NCI-H345 treated with DMSO at 0.1 percent for 48 hours (cell line): ENCODE data around the gene MYH11.
"Not testable (repeated sequence)": the region's sequence is repeated elsewhere in the genome, so short reads cannot be mapped to it uniquely, and the experiment has no call there.

Source experiments
- DNase-seq: peaks from one replicate; lab custom pipeline; 2025; ENCODE audit not compliant: unreplicated experiment; lab: John Stamatoyannopoulos, UW

Gene MYH11

DNA sequence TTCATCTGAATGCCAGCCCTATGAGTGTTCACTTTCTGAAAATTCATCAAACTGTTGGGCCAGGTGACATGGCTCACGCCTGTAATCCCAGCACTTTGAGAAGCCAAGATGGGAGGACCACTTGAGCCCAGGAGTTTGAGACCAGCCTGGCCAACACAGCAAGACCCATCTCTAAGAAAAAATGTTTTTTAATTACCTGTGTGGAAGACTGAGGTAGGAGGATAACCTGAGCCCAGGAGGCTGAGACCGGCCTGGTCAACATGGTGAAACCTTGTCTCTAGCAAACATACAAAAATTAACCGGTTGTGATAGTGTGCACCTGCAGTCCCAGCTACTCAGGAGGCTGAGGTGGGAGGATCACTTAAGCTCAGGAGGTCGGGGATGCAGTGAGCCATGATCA, 10.3 kb downstream of the MYH11 start:
- no peak for DNase-seq

GRCh38 chr16:15843635-15844279, 13.1 kb downstream of the MYH11 start:
- no peak for DNase-seq

GRCh38 chr16:15839204-15839603, 17.6 kb downstream of the MYH11 start:
- not testable (repeated sequence) for DNase-seq

- no peak for DNase-seq
Observed at GRCh38 chr16:15837761-15838160, 19.1 kb downstream of the MYH11 start.

- DNase-seq: no peak
Observed at GRCh38 chr16:15836965-15837611, 19.7 kb downstream of the MYH11 start.

GRCh38 chr16:15836074-15836473, 20.8 kb downstream of the MYH11 start:
- no peak for DNase-seq

- DNase-seq: no peak
Observed at GRCh38 chr16:15835136-15835878, 21.5 kb downstream of the MYH11 start.

DNA sequence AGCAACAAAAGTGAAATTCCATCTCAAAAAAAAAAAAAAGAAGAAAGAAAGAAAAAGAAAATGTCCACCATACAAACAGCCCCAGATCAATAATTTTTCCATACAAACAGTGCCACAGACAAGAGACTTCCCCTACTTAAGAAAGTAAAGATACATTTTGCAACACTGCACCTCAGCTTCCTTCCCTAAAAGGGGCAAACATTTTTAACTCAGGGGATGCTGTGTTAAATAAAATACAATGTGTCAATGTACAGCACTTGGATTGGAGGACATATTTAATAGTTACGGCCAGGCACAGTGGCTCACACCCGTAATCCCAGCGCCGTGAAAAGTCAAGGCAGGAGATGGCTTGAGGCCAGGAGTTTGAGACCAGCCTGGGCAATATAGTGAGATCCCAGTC, 22.3 kb downstream of the MYH11 start:
- DNase-seq: no peak

DNA sequence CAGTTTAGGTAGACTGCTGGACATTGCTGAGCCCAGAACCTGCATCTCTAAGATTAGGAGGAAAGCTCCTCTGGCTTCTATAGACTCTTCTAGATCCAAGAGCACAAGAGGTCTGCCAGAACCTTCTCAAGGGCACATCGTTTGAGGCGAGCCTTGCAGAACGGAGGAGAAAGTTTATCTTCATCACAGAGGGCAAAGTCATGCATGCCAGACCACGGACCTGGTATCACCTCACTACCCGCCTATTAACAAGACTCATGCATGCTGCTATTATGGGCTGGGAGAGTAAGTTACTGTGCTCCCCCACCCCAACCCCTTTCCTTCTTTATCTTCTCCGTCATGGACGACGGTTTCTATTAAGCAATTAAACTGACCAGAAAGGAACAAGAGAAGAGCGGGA, 23.3 kb downstream of the MYH11 start:
- DNase-seq: no peak

GRCh38 chr16:15832241-15832640, 24.6 kb downstream of the MYH11 start:
- no peak for DNase-seq

GRCh38 chr16:15830832-15831451, 25.9 kb downstream of the MYH11 start:
- DNase-seq: no peak

GRCh38 chr16:15829460-15829859, 27.4 kb downstream of the MYH11 start:
- DNase-seq: no peak

DNA sequence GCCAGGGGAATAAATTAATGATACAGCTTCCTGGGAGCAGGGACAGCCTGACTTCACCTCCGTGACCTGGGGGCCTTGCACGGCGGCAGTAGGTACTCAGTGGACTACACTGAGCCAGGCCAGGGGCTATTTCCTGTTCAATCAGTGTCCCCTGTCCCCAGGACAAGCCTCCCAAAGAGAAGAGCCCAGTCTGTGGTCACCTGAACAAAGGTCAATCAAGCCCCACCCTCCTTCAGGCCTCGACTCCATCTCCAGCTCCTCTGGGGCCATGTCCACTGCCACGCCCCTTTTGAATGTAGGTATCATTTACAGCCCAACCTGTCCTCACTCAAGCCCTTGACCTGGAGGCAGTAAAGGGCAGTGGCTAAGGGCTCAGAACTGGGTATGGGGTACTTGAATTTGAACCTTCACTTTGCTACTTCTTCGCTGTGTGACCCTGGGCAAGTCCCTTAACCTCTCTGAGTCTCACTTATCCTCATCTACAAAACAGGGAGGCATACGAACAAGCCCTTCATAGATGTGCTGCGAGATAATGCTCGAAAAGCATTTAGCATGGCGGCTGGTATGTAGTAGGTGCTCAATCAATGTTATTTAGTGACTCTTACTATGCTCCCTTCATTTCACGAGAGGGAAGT, 29.0 kb downstream of the MYH11 start:
- no peak for DNase-seq

DNA sequence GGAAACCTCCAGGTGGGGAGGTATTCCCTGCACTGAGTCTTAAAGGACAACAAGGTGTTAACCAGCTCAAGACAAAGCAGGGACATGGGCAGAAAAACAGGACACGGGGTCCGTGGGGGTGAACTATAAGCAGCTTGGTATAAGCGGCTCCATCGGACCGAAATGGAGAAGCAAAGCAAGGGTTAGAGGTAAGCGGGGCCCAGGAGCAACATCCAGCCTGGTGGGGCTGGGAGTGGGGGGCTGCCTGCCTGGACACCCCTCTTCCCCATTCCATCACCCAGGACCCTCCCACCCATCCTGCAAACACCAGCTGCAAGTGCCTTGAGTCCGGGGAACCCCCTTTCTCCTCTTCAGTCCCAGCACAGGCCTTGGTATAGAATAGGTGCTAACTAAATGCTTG, 29.5 kb downstream of the MYH11 start:
- no peak for DNase-seq

- DNase-seq: no peak
Observed at GRCh38 chr16:15825750-15826305, 31.0 kb downstream of the MYH11 start.

- DNase-seq: no peak
Observed at GRCh38 chr16:15822957-15823356, 33.9 kb downstream of the MYH11 start.

- DNase-seq: no peak
Observed at GRCh38 chr16:15820837-15821236, 36.0 kb downstream of the MYH11 start.

- no peak for DNase-seq
Observed at GRCh38 chr16:15819046-15819445, 37.8 kb downstream of the MYH11 start.

DNA sequence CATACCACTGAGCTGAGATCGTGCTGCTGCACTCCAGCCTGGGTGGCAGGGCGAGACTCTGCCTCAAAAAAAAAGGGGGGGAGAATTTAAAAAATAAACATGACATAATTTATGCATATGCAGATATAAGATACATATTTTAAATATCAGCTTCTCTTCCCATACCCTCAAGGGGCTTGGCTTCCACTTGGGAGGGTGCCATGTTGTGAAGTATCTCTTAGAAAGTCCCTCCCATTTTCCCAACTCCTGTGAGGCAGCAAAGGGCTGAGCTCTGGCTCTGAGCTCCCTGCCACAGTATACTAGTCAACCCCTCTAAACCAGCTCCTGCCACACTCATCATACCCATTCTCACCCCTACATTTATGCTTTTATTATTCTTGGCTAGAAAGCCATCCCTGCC, 39.4 kb downstream of the MYH11 start:
- no peak for DNase-seq

DNA sequence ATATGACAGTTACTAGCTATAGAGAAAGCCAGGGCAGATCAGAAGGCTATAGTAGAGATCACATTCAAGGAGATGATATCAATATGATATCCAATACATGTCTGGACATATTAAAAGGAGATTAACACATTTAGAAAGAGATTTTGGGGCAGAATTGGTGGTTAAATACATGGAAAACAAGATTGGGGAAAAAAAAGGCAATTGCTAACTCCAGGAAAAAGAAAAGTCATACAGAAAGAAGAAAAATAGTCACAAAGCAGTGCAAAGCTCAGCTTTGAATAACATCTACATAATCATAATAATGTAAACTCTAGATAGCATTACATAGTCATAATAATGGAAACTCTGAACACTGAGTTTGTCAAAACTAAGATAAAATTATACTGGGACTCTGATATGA, 40.6 kb downstream of the MYH11 start:
- no peak for DNase-seq

DNA sequence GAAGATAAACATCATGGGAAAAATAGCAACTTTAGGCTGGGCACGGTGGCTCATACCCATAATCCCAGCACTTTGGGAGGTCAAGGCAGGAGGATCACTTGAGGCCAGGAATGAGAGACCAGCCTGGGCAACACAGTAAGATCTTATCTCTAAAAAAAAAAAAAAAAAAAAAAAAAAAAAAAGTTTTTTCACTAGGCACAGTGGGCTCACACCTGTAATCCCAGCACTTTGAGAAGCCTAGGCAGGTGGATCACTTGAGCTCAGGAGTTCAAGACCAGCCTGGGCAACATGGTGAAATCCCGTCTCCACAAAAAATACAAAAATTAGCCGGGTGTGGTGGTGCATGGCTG, 44.5 kb downstream of the MYH11 start:
- DNase-seq: not testable (repeated sequence)
